CD4-positive, alpha-beta T cell treated with Interleukin-10 for 1 hour (primary cell): ENCODE data around the gene SMIM35.

Experiments used
- DNase-seq: peaks from one replicate; pipeline ENCODE4 v3.0.0-alpha.2; 2020

SMIM35 gene

DNA sequence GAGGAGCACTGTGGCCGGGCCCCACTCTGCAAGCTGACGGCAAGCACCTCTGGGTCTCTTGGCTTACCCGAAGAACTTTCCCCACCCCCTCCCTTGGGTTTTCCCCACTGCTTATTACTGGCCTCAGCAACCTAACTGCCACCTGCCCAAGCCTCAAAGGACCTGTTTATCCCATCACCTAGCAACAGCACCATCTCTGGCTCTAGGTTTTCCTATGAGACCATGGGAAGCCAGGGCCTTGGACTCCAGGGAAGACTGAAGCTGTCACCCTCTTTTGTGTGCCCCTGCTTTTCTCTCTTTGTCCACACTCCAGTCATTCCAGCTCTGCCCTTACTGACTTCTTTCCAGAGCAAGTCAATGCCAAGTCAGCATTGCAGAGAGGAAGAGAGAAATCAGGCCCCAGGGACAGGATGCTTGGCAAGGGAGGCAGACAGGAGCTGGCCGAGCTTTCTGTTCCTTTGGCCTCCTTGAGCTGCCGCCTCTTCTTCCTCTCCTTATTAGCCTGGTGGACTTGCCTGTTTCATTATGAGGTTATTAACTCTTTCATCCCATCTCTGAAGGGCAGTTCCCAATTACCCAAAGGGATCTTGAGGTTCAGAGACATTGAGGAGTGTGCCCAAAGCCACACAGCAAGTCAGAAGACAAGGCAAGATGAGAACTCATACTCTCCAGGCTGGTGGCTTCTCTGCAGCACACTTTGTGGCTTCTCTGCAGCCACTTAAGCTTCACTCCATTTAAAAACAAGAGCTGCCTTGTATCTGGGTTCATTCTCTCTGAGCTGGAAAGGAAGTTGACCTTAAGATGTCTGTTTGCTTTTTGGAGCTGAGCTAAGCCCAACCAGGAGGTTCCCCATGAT lies at the start of gene SMIM35:
TSS of gene SMIM35 (minus strand) at position 51 of the 856 bp plus-strand sequence. CDS start 206 bp downstream, outside the sequence.
- DNase-seq = no peak

DNA sequence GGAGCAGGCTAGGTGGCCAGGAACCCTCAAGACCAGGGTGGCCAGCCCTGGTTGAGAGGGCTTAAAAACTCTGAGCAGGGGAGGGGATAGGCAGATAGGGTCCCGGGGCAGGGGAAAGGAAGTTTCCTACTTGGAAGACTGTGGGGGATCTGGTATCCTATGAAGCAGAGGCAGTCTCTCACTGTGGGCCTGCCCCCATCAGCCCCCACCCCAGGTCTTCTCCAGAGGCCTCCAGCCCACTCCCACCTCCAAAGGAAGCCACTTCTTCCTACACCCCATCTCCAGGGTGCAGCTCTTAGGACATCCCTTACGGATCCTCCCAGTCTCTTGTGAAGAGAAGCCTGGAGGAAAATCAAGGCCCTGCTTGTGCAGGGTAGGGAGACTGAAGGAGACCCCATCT lies 49.6 kb upstream of the SMIM35 start:
- no peak for DNase-seq

DNA sequence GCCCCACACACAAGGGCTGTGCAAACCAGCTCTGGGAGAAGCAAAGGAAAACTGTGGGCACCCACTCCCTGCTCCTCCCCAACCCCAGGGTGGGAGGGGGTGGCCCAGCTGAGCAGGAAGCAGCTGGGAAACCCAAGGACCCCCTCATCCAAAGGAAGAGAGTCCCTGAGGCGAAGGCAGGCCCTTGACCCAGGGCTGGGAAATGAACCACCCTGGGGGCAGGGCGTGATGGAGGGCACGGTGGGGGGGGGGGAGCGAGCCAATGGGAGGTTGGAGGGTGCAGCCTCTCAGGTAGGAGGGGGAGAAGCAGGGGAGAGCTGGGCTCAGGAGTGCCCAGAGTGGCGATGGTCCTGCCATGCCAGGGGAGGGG lies 49.0 kb upstream of the SMIM35 start:
- DNase-seq = no peak

DNA sequence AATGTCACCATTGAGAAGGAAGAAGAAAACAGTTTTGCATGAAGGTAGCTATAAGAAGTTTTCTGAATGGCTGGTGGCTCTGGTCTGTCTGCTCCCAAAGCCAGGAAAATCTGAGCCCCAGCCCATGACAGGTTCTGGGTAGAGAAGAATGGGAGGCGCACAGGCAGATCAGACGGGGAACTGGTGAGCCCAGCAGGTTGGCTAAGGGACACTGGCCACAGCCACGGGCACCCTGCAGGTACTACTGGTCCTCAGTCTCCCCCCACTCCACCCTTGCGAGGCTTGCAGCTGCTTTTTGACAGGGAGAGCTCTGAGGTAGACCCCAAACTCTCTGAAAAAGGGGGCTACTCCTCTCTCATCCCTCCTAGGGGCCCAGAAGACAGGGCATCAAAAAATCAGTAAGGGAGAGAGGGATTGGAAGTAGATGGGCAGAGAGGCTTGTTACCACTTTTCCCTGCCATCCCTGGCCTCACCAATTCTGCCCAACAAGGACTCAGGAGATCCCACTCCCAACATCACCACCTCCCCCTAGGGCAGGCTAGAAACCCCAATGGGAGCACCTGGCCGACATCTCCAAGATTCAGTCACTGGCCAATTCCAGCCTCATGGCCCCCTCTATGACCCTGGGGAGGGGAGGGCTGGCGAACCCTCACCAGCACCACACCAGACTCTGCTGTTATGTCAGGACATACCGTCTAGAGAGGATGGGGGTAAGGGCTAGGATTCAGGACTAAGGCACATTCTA lies 48.5 kb upstream of the SMIM35 start:
- no peak for DNase-seq

DNA sequence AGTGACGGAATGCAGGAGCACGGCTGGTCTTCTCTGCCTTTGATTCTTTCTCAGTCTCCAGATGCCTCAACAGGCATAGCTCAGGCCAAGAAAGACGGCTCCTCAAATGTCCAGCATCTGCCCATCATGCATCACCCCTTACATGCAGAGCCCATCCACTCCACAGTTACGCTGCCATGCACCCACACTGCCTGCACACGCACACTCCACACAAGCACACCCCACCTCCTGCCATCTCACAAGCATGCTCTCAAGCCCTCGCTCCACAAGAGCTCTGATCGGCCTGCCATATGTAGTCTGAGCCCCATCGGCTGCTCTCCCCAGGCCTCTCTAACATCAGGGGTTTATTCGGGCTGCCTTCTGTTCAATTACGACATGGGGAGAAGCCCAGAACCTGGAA lies 47.1 kb upstream of the SMIM35 start:
- no peak for DNase-seq

DNA sequence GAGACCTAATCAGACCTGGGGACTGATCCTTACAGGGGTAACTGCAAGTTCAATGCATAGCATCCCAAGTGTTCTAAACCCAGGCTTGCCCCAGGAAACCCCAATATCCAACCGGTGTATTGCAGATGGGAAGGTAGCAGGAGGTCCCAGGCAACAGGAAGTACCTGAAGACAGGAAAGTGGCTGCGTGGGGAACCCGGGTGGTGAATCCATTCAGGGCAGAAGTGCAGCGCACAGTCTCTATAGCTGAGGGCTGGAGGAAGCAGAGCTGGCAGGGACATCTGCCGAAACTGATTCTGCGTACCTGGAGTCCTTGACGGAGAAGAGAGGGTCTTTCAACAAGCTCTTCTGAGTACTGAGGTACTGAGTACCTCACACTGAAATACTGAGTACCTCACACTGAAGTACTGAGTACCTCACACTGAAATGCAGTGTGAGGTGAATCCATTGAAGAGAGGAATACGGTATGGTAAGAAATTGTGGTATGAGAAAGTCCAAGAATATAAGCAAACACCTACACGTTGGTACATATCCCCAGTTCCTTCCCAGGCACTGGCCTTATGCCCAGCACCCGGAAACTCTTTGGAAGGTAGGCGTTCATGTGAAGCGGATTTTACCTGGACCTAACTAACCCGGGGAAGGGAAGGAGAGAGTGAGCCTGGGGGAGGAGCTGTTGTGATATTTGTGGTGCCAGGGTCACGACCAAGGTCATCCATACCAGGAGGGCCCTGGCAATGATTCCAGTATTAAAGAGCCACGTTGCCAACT lies 45.8 kb upstream of the SMIM35 start:
- no peak for DNase-seq

DNA sequence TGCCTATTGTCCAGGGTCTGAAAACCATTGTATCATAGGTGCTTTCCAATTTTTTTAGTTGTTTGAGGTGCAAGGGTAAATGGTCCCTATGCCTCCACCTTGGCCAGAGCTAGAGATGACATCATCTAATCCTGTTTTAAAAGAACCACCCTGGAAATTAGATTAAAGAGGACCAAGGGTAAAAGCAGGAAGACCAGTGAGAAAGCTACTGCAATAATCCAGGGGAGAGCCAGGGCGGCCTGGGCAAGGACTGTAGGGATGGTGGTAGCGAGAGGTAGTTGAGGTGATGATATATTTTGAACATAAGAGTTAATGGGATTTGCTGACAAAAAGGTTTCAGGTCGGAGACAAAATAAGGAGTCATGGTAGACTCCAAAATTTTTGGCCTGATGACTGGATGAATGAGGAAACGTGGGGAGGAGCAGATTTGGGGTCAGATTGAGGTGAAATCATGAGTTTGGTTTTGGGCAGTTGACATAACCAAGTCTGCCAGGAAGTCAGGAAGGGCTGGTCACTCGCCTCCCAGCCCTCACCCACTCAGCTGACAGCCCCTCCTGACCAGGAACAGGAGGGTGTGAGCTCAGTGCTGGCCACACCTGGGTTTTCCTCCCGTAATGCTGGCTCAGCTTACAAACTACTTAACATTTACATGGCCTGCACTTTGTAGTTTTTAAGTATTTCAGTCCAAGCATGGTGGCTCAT lies 42.9 kb upstream of the SMIM35 start:
- DNase-seq = no peak

DNA sequence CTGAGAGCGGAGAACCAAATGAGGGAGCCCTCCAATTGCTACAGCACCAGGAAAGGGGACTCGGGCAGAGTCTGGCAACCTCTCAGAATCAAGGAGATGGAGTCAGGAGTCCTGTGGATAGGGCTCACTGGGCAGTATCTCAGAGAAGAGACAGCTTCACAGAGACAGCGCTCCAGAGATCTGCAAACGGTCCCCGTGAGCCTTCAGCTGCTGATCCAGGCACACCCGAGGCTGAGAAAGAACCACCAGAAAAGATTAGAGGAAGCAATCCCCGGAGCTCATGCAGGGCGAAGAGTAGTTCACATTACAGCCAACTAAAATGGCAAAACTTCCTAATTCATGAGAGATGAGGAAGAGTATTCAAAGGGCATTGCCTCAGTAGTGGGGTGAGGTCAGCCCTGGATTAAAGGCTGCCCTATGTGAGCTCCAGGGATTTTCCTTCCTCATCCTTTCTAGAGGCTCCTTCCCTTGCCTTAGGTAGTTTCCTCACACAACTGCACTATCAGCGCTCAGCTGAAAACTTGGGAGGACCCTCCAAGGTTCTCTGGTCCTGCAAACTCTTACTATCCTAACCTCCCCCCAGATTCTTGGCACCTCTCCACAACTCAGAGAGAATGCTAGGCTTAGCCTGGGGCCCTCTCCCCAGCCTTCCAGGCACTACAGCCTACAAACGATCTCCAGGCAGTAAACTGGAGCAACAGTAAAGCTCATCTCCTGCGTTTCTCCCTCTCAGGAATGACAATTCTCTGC lies 42.1 kb upstream of the SMIM35 start:
- no peak for DNase-seq

DNA sequence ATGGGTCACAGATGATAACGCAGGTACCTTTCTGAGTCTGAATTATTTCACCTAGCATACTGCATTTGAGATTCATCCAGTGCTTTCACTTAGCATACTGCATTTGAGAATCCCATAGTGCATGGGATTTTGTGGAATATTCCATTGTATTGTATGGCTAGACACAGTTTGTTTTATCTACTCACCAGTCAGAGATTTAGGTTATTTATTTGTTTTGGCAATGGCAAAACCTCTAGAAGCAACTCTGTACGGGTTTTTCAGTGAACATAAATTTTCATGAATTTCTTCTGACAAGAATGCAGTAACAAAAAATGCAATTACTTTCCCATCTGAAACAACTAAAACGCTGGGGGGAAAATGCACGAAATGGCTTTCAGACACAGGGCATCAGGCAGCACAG lies 41.5 kb upstream of the SMIM35 start:
- DNase-seq = no peak

DNA sequence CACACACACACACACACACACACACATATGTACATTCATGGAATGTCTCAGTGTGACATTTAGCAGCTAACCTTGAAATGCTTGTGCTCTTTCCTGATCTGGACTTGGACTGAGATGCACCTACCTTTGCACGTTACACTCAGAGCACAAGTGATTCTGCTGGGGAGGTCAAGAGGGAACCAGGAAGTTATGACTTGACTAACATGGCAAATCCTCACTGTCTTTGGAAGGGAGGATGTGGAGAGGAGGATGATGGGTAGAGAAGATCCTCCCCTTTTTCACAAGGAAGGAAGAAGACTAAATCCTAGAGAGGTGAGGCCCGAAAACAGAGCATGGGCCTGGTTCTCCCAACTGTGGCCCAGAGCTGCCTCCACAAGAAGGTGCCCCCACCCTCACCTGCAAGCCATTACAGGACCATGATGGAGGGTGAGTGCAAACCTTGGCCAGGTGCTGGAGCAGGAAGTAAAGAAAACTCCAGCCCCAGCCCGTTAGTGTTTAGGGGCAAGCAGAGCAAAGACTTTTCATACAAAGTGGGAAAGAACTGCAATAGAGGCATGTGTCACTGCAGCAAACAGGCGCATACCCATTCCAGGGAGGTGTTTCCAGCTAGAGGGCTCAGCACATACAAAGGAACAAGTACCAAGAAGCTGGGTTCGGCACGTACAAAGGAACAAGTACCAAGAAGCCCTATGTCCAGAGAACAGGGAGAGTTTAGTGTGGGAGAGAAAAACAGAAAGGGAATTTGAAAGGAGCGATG lies 39.5 kb upstream of the SMIM35 start:
- DNase-seq = no peak

DNA sequence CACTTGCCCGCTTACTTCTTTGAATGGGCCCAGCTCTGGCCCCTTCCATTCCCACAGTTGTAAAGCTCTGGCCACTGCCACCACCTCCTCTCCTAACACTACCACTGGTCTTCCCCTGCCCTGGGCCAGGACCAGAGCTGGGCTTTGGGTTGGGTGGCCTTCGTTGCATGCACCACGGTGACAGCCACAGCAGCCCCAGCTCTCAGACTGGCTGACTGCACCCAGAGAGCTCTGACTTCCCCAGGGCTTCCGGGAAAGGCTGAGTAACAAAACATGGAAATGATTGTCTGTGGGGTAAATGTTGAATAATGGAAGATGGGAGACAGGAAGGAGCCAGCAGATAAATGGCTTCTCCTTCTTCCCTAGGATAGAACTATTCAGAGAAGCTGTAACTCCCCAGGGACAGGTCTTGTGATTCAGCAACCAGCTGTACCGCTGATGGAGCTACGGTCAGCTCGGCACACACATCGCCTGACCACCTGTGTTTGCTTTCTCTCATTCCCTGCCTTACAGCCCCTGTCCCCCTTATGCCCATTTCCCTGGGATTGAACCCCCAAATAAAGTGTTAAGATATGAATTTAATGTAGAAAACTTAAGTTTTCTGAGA lies 38.3 kb upstream of the SMIM35 start:
- DNase-seq = no peak

DNA sequence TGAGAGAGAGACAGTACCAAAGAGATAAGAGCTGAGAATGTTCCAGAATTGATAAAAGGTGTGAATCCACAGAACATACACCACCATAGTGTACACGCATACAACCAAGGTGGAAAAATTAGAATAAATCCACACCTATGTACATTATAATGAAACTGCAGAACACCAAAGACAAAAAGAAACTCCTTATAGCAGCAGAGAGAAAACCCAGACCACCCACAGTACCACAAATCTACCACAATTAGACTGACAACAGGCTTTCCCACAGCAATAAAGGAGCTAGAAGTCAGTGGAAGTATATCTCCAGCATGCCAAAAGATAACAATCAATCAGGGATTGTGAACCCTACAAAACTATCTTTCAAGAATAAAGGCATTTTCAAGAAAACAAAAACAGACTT lies 34.0 kb upstream of the SMIM35 start:
- DNase-seq = no peak

DNA sequence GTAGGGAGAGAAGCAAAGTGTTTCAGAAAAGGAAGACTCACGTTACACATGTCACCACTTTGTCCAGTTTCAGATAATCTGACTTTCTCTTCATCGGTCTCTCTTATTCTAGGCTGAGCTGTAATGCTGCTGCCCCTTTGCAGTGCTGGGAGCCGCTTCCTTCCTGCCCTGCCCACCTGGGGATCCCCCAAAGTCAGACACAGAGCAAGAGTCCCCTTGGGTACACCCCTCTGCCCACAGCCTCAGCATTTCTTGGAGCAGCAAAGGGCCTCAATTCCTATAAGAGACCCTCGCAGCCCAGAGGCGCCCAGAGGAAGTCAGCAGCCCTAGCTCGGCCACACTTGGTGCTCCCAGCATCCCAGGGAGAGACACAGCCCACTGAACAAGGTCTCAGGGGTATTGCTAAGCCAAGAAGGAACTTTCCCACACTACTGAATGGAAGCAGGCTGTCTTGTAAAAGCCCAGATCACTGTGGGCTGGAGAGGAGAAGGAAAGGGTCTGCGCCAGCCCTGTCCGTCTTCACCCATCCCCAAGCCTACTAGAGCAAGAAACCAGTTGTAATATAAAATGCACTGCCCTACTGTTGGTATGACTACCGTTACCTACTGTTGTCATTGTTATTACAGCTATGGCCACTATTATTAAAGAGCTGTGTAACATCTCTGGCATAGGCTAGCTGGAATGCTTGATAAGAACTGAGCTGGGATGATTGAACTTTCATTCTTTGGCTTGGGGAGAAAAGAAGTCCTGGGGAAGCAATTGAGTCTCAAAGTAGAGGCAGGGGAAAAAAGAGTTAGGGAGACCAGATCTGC lies 31.2 kb upstream of the SMIM35 start:
- peak; percentile 20 for DNase-seq

DNA sequence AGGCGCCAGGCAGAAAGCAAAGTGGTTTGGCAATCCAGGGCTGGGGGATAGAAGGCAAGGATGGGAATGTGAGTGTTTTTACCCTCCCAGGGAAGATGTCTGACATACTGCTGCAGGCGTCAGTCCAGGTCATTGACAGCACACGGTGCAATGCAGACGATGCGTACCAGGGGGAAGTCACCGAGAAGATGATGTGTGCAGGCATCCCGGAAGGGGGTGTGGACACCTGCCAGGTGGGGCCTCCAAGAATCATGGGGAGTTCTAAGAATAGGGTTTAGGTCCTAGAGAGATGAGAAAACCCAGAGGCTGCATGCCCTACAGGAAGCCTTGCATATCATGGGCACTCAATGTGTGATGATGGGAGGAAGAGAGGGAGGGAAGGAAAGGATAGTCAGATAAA lies 28.3 kb upstream of the SMIM35 start:
- DNase-seq = peak; percentile 14

DNA sequence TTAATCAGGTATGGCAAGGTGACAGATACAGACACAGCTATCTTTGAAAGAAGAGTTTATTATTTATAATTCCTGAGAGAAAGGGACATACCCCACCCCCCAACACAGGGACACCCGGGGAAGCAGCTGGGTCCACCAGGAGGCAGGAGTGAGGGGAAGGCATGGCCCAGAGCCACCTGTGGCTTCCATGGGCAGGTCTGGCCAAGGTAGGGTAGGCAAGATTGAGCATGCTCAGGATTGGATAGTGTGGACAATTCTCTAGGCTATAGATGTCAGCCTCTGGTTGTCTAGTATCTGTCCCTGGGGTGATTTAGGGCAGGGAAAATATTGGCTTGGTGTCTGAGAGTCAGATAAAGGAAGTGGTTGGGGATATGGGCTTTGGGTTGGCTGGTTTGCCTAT lies 27.5 kb upstream of the SMIM35 start:
- no peak for DNase-seq

DNA sequence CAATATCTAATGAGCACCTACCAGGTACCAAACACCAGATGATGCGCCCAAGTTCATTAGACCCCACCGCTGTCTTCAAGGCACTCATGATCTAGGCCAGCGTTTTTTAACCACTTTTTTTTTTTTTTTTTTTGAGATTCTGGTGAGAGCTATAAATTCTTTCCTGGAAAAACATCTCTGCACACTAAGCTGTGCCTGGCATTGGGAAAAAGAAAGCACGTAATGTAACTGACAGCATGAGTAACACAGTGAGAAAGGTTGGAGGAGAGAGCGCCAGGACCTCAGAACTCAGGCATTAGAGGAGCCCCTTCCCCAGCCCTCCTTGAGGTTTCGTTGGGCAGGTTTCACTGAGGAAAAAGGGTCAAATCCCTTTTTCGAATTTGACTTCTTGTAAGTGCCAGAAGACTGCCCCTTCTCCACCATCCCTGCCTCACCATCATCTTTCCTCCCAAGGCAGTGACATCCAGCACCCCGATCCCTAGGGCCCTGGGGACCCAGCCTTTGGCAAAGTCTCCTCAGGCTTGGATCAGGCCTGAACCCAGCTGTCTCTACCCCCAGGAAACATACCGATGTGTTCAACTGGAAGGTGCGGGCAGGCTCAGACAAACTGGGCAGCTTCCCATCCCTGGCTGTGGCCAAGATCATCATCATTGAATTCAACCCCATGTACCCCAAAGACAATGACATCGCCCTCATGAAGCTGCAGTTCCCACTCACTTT lies 26.1 kb upstream of the SMIM35 start:
- DNase-seq = no peak

DNA sequence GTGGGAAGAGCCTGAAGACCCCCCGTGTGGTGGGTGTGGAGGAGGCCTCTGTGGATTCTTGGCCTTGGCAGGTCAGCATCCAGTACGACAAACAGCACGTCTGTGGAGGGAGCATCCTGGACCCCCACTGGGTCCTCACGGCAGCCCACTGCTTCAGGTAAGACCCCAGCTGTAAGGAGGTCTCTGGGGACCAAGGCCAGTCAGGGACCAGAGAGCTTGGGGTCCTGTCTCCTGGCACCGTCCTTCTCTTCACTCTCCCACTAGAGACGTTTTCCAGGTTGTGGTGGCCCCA lies 24.9 kb upstream of the SMIM35 start:
- DNase-seq = no peak

DNA sequence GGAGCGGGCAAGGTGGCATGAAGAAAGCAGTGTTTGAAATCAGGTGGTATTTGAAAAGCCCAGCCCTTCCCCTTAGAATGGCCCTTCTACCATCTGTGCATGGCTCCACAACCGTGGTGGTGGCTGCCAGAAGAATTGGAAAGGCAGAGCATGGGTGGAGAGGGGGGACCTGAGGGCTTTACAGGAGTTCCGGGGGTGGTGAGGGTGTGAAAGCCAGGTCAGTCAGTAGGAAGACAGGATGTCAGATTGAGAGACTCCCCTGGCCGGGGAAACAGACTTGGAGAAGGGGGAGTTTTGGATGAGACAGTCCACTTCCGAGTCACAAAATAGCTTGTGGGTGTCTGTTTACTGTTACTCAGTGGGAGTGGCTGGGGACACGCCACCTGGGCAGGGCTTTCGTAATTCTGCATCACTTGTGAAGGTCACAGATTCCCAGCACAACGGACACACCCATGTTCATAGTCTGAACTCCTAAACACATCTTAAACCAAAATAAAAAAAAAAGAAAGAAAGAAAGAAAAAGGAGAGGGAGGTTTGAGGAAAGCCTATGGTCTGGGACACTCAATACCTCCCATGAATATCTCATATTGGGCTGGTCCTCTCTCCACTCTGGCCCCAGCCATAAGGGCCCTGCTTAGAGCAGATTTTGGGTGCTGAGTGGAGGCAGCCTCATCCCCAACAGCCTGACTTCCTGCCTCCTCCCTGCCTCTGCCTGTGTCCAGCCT lies 24.4 kb upstream of the SMIM35 start:
- DNase-seq = no peak

DNA sequence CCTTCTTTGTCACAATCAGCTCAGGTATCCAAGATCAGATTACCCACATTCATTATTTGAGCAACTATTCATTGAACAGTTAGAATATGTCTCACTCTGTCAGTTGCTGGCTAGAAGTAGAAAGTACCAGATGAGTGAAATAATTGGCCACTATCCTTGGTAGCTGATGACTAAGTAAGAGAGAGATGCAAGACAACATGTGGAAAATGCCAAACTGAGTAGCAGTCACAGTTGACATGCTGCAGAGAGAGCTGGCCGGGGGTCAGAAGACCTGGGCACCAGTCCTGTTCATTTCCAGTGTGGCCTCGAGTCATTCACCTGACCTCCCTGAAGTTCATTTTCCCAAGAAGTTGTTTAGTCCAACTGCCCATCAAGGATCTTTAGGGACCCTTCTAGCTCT lies 22.5 kb upstream of the SMIM35 start:
- DNase-seq = no peak
